ENCODE measurements around the gene CCDC28B.
A peak's percentile ranks its signal among the peaks of the same experiment; 100 is the strongest.

CCDC28B gene

GRCh38 chr1:32223683-32224082 lies 23.3 kb downstream of the CCDC28B start:
- DNase-seq, result no peak

GRCh38 chr1:32224285-32224684 lies 23.9 kb downstream of the CCDC28B start:
- no peak for DNase-seq

- DNase-seq, result no peak
Observed at GRCh38 chr1:32228771-32229170, 28.4 kb downstream of the CCDC28B start.

GRCh38 chr1:32231843-32232432 lies 31.5 kb downstream of the CCDC28B start:
- DNase-seq, result no peak

GRCh38 chr1:32232558-32233304 lies 32.3 kb downstream of the CCDC28B start:
- DNase-seq, result no peak

- no peak for DNase-seq
Observed at GRCh38 chr1:32234792-32235191, 34.4 kb downstream of the CCDC28B start.

GRCh38 chr1:32239337-32239736 lies 38.9 kb downstream of the CCDC28B start:
- peak; percentile 73 for DNase-seq

- DNase-seq, result peak; percentile 60
Observed at GRCh38 chr1:32239790-32240139, 39.4 kb downstream of the CCDC28B start.

- peak; percentile 97 for DNase-seq
Observed at GRCh38 chr1:32240140-32240951, 40.0 kb downstream of the CCDC28B start.

- peak; percentile 77 for DNase-seq
Observed at GRCh38 chr1:32241001-32241763, 40.8 kb downstream of the CCDC28B start.

GRCh38 chr1:32242341-32242851 lies 42.0 kb downstream of the CCDC28B start:
- DNase-seq, result no peak

- no peak for DNase-seq
Observed at GRCh38 chr1:32246888-32247273, 46.5 kb downstream of the CCDC28B start, which contains the start of gene FAM167B. FAM167B (plus strand) TSS chr1:32247222; CDS start chr1:32247422, 200 bp downstream.

- DNase-seq, result no peak
Observed at GRCh38 chr1:32247452-32247851, 47.1 kb downstream of the CCDC28B start.

GRCh38 chr1:32247983-32248889 lies 47.8 kb downstream of the CCDC28B start:
- peak; percentile 90 for DNase-seq

- DNase-seq, result no peak
Observed at GRCh38 chr1:32249831-32250525, 49.6 kb downstream of the CCDC28B start.

- no peak for DNase-seq
Observed at GRCh38 chr1:32250893-32251716, 50.7 kb downstream of the CCDC28B start, which contains the start of gene LCK. LCK (plus strand) TSS chr1:32251265; CDS start chr1:32274330, 23,065 bp downstream.
